ENCODE measurements around the gene CATSPER3.

DNA sequence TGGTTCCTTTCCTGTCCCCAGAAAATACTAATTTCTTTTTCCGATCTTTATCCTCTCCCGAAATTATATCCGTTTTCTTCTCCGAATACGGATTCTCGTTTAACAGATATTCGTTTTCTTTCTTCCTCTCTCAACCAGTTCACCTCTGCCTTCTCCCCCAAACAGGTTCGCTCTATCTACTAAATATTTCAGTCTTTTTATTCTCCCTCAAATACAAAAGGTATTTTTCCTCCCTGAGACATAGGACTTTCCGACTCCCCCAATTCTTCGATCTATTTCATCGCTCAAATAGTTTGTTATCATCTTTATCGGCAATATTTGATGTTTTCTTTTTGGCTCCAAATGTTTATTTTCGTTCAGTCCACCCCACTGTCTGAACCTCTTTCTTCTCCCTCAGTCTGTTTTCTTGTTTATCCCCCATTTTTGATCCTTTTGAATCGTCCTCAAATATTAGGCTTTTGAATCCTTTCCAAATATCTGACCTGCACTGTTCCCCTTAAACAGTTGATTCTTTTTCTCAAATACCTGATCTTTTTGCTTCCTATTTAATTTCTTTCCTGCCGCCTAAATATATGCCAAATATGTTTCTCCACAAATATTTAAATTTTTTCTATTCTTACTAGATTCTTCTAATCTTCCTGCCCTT, 61.9 kb downstream of the CATSPER3 start:
- TF ChIP-seq EZH2 (IDR thresholded peaks at IDR 0.05) (no peak), SIN3A (IDR thresholded peaks at IDR 0.05; ENCODE audit: low read depth) (no peak), EGR1 (IDR thresholded peaks at IDR 0.05; ENCODE audit: low read depth) (no peak), POLR2AphosphoS5 (IDR thresholded peaks at IDR 0.05; ENCODE audit: low read depth, low read length) (no peak)
- TF ChIP-seq, protein P1, sequence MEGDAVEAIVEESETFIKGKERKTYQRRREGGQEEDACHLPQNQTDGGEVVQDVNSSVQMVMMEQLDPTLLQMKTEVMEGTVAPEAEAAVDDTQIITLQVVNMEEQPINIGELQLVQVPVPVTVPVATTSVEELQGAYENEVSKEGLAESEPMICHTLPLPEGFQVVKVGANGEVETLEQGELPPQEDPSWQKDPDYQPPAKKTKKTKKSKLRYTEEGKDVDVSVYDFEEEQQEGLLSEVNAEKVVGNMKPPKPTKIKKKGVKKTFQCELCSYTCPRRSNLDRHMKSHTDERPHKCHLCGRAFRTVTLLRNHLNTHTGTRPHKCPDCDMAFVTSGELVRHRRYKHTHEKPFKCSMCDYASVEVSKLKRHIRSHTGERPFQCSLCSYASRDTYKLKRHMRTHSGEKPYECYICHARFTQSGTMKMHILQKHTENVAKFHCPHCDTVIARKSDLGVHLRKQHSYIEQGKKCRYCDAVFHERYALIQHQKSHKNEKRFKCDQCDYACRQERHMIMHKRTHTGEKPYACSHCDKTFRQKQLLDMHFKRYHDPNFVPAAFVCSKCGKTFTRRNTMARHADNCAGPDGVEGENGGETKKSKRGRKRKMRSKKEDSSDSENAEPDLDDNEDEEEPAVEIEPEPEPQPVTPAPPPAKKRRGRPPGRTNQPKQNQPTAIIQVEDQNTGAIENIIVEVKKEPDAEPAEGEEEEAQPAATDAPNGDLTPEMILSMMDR (IDR thresholded peaks at IDR 0.05 in 2 of 3, conservative IDR thresholded peaks at IDR 0.05 in 1 of 3; ENCODE audit: borderline replicate concordance in 1 of 3, insufficient read depth in 1 of 3, low read depth in 2 of 3, low read length in 2 of 3), result no peak

Data from HCT116 (cell line).